Measurements from ENCODE around the gene DLGAP1. TPM values are rescaled to one million over a fixed set of nuclear protein-coding genes. Genes with fewer than 3 reads are reported as not detected.

The DLGAP1 gene
- polyA plus RNA-seq, 1 of the 3 experiments (the other 2 are of a cell fraction), result not detected

DNA sequence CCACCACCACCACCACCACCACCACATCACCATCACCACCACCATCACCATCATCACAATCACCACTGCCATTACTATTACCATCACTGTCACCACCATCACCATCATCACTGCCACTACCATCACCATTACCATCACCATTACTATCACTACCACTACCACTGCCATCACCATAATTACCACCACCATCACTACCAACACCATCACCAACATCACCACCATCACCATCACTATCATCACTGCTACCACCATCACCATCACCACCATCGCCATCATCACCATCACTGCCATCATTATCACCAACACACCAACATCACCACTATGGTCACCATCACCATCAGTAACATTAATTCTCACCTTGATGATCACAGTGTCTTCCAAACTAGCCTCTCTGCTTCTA is 713.8 kb downstream of the DLGAP1 start:
- Histone ChIP-seq H3K9ac (no peak overlapping the region), H3K79me2 (ENCODE audit: insufficient read depth) (no peaks in the 10 kb centered on the region), H3K27ac (ENCODE audit: low read depth in 2 of 2, low read length in 1 of 2) (no peak overlapping the region), H2AFZ (ENCODE audit: low read depth) (no peak overlapping the region), H4K20me1 (ENCODE audit: insufficient read depth) (no peaks in the 10 kb centered on the region), H3K4me3 (ENCODE audit: low read depth in 2 of 2, low read length in 1 of 2) (no peak overlapping the region), H3F3A (replicated peaks; ENCODE audit: insufficient read depth) (no peaks in the 10 kb centered on the region), H3K36me3 (replicated peaks in 1 of 2; ENCODE audit: control insufficient read depth in 1 of 2, insufficient read depth in 2 of 2, low read length in 1 of 2) (no peaks in the 10 kb centered on the region), H3K27me3 (ENCODE audit: insufficient read depth) (no peaks in the 10 kb centered on the region; the same call in 1 of the 2 replicates), H3K9me3 (no peaks in the 10 kb centered on the region), H3K4me2 (no peak overlapping the region), H3K4me1 (ENCODE audit: control insufficient read depth in 1 of 2, insufficient read depth in 2 of 2, low read depth in 1 of 2, low read length in 1 of 2) (no peaks in the 10 kb centered on the region), H3K9me2 (no peaks in the 10 kb centered on the region)
- no peak for TF ChIP-seq EZH2phosphoT487 (IDR thresholded peaks at IDR 0.05; ENCODE audit: borderline replicate concordance, low read depth)
- no peak for TF ChIP-seq FOXJ3 (CRISPR knock-in tag; IDR thresholded peaks at IDR 0.05)
- TF ChIP-seq FOSL2 (IDR thresholded peaks at IDR 0.05; ENCODE audit: borderline replicate concordance, low read depth), result no peak
- no peak for TF ChIP-seq RFX5 (IDR thresholded peaks at IDR 0.05; ENCODE audit: low read length)
- TF ChIP-seq, protein P1, sequence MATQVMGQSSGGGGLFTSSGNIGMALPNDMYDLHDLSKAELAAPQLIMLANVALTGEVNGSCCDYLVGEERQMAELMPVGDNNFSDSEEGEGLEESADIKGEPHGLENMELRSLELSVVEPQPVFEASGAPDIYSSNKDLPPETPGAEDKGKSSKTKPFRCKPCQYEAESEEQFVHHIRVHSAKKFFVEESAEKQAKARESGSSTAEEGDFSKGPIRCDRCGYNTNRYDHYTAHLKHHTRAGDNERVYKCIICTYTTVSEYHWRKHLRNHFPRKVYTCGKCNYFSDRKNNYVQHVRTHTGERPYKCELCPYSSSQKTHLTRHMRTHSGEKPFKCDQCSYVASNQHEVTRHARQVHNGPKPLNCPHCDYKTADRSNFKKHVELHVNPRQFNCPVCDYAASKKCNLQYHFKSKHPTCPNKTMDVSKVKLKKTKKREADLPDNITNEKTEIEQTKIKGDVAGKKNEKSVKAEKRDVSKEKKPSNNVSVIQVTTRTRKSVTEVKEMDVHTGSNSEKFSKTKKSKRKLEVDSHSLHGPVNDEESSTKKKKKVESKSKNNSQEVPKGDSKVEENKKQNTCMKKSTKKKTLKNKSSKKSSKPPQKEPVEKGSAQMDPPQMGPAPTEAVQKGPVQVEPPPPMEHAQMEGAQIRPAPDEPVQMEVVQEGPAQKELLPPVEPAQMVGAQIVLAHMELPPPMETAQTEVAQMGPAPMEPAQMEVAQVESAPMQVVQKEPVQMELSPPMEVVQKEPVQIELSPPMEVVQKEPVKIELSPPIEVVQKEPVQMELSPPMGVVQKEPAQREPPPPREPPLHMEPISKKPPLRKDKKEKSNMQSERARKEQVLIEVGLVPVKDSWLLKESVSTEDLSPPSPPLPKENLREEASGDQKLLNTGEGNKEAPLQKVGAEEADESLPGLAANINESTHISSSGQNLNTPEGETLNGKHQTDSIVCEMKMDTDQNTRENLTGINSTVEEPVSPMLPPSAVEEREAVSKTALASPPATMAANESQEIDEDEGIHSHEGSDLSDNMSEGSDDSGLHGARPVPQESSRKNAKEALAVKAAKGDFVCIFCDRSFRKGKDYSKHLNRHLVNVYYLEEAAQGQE (IDR thresholded peaks at IDR 0.05; ENCODE audit: low read depth, low read length), result no peak
- no peak for TF ChIP-seq TCF12 (IDR thresholded peaks at IDR 0.05)
- TF ChIP-seq POLR2AphosphoS5 (IDR thresholded peaks at IDR 0.05; ENCODE audit: low read depth, low read length), result no peak
- no peak for TF ChIP-seq PBX3 (IDR thresholded peaks at IDR 0.05)
- TF ChIP-seq ZBTB33 (IDR thresholded peaks at IDR 0.05; ENCODE audit: borderline replicate concordance, low read depth), result no peak
- TF ChIP-seq MAX (IDR thresholded peaks at IDR 0.05; ENCODE audit: low read depth), result no peak
- TF ChIP-seq SMC3 (IDR thresholded peaks at IDR 0.05; ENCODE audit: low read depth, low read length), result no peak
- no peak for TF ChIP-seq EP300 (IDR thresholded peaks at IDR 0.05; ENCODE audit: borderline replicate concordance in 1 of 2, low read depth in 1 of 2, low read length in 1 of 2)
- TF ChIP-seq USF1 (IDR thresholded peaks at IDR 0.05; ENCODE audit: borderline replicate concordance, low read depth), result no peak
- TF ChIP-seq, protein P2, sequence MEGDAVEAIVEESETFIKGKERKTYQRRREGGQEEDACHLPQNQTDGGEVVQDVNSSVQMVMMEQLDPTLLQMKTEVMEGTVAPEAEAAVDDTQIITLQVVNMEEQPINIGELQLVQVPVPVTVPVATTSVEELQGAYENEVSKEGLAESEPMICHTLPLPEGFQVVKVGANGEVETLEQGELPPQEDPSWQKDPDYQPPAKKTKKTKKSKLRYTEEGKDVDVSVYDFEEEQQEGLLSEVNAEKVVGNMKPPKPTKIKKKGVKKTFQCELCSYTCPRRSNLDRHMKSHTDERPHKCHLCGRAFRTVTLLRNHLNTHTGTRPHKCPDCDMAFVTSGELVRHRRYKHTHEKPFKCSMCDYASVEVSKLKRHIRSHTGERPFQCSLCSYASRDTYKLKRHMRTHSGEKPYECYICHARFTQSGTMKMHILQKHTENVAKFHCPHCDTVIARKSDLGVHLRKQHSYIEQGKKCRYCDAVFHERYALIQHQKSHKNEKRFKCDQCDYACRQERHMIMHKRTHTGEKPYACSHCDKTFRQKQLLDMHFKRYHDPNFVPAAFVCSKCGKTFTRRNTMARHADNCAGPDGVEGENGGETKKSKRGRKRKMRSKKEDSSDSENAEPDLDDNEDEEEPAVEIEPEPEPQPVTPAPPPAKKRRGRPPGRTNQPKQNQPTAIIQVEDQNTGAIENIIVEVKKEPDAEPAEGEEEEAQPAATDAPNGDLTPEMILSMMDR (IDR thresholded peaks at IDR 0.05), result no peak
- no peak for TF ChIP-seq GABPA (IDR thresholded peaks at IDR 0.05; ENCODE audit: low read depth)
- TF ChIP-seq ELF1 (IDR thresholded peaks at IDR 0.05), result no peak
- DNase-seq, result no peak
- WGBS (ENCODE audit: low lambda C conversion rate), result 88% methylated on average over 1 of the region's 1 CpG
- ChIA-PET POLR2A (no interaction called here), CTCF (no interaction called here)
